Natural killer cell (primary cell): ENCODE results near the gene SLC9A1. TPM values are rescaled to one million over a fixed set of nuclear protein-coding genes. Genes with fewer than 3 reads are reported as not detected.
A peak's percentile ranks its signal among the peaks of the same experiment; 100 is the strongest.

Source experiments
- ATAC-seq, 3 donors: fragments of 150-1000 bp in 2 of 3; fragments of 200-7000 bp in 1 of 3; cut with Tn5 transposase; 1 replicate in 1 of 3; 2 replicates in 2 of 3; pipeline ENCODE4 v1.10.0; 2021; ENCODE audit warnings: mild to moderate bottlenecking in 2 of 3, moderate library complexity in 2 of 3
- DNase-seq, 2 donors: peaks; one replicate each; pipeline versions ENCODE4 v3.0.0 to v3.0.0-alpha.2; 2013 to 2021; ENCODE audit warnings: mixed read lengths in 1 of 2
- H3K27ac ChIP-seq: one replicate; pipeline ENCODE4 v1.5.1; 2013; ENCODE audit warnings: mild to moderate bottlenecking, low read length
- H3K27me3 ChIP-seq: one replicate; pipeline ENCODE4 v1.6.1; 2013; ENCODE audit warnings: low read length; ENCODE audit not compliant: control insufficient read depth, insufficient read depth
- H3K36me3 ChIP-seq: one replicate; pipeline ENCODE4 v1.6.1; 2013; ENCODE audit warnings: low read length; ENCODE audit not compliant: control insufficient read depth, insufficient read depth
- H3K4me1 ChIP-seq: one replicate; pipeline ENCODE4 v1.6.1; 2013; ENCODE audit warnings: low read length; ENCODE audit not compliant: control insufficient read depth, insufficient read depth
- H3K4me3 ChIP-seq: one replicate; pipeline ENCODE4 v1.5.1; 2013; ENCODE audit warnings: low read length
- H3K9me3 ChIP-seq: one replicate; pipeline ENCODE4 v1.6.1; 2013; ENCODE audit warnings: low read length; ENCODE audit not compliant: control insufficient read depth, insufficient read depth
- H3K27ac Mint-ChIP-seq, 2 donors: one replicate each; pipeline ENCODE4 v1.8.0; 2022; ENCODE audit warnings: mild to moderate bottlenecking in 2 of 2, mixed read lengths in 2 of 2, moderate library complexity in 1 of 2
- H3K27me3 Mint-ChIP-seq, 2 donors: one replicate each; pipeline ENCODE4 v1.8.0; 2022; ENCODE audit warnings: low read depth in 2 of 2, mixed read lengths in 2 of 2
- H3K36me3 Mint-ChIP-seq: one replicate; pipeline ENCODE4 v1.8.0; 2022; ENCODE audit warnings: mixed read lengths
- H3K4me1 Mint-ChIP-seq, 2 donors: one replicate each; pipeline ENCODE4 v1.8.0; 2022; ENCODE audit warnings: mixed read lengths in 2 of 2
- H3K4me3 Mint-ChIP-seq: one replicate; pipeline ENCODE4 v1.8.0; 2022; ENCODE audit warnings: mild to moderate bottlenecking, moderate library complexity, mixed read lengths
- H3K9me3 Mint-ChIP-seq, 2 donors: one replicate each; pipeline ENCODE4 v1.8.0; 2022; ENCODE audit warnings: mixed read lengths in 2 of 2
- WGBS: methylation state at CpG from one replicate; pipeline ENCODE4 v1.1.7; 2013; ENCODE audit warnings: missing lambda C conversion rate; ENCODE audit not compliant: insufficient coverage; 5-methylcytosine and 5-hydroxymethylcytosine counted together
- intact Hi-C: fragments of 100-400 bp; cut with micrococcal nuclease; formaldehyde crosslinking; loops from one replicate; pipeline ENCODE4 v1.14.2; 2022
- total RNA-seq, 4 donors: library from RNA; stranded (reverse); fragments of 120-200 nt in 1 of 4; gene quantifications; one replicate each; pipeline versions ENCODE4 v1.2.3 to v1.2.4, GENCODE V29; 2013 to 2022
- TF ChIP-seq, protein P1 (sequence below): fragments of 200-600 bp; IDR thresholded peaks from one replicate; pipeline ENCODE4 v1.8.0; 2022; ENCODE audit warnings: antibody characterized with exemption

The SLC9A1 gene
- total RNA-seq, 3 donors from 2014 or later (not counting 1 experiment from before 2014, with no cell fraction given): 26.5 to 37.4 (median 29.4) TPM

DNA sequence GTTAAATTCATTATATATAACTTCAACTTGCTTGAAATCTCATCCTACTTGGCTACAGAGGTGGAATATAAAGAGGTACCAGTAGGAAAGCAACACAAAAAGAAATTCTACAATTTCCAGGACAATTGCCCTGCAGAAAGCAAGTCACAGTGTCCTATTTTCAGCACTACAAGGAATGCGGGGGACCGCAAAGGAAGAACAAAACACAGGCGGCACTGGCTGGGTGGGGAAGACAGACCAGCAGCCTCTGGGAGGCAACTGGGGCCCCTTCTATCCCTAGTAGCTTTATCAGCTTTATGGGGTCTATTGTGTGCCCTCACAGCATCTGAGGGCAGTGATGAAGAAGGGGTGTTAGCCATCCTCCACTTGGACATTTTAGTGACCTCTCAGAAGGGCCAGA is 30.5 kb downstream of the SLC9A1 start:
- intact Hi-C loops: no loop called here
- no peak overlapping the region for H3K4me3 Mint-ChIP-seq
- peaks cover 2 to 15% of the 10 kb centered on the region in 2 donors for H3K4me1 Mint-ChIP-seq
- no peaks in the 10 kb centered on the region for H3K9me3 ChIP-seq
- H3K9me3 Mint-ChIP-seq: no peaks in the 10 kb centered on the region
- H3K4me1 ChIP-seq: no peaks in the 10 kb centered on the region
- H3K27me3 ChIP-seq: no peaks in the 10 kb centered on the region
- no peak overlapping the region for H3K27ac ChIP-seq
- DNase-seq (no peak), ATAC-seq (no peak)
- no peak overlapping the region for H3K4me3 ChIP-seq
- H3K36me3 ChIP-seq: no peaks in the 10 kb centered on the region
- TF ChIP-seq, protein P1, sequence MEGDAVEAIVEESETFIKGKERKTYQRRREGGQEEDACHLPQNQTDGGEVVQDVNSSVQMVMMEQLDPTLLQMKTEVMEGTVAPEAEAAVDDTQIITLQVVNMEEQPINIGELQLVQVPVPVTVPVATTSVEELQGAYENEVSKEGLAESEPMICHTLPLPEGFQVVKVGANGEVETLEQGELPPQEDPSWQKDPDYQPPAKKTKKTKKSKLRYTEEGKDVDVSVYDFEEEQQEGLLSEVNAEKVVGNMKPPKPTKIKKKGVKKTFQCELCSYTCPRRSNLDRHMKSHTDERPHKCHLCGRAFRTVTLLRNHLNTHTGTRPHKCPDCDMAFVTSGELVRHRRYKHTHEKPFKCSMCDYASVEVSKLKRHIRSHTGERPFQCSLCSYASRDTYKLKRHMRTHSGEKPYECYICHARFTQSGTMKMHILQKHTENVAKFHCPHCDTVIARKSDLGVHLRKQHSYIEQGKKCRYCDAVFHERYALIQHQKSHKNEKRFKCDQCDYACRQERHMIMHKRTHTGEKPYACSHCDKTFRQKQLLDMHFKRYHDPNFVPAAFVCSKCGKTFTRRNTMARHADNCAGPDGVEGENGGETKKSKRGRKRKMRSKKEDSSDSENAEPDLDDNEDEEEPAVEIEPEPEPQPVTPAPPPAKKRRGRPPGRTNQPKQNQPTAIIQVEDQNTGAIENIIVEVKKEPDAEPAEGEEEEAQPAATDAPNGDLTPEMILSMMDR: no peak
- no peaks in the 10 kb centered on the region for H3K27me3 Mint-ChIP-seq
- no peaks in the 10 kb centered on the region for H3K36me3 Mint-ChIP-seq
- H3K27ac Mint-ChIP-seq: peak overlapping the region in 1 of 2 donors; percentile 20
- 95% methylated on average over 3 of the region's 3 CpGs for WGBS

DNA sequence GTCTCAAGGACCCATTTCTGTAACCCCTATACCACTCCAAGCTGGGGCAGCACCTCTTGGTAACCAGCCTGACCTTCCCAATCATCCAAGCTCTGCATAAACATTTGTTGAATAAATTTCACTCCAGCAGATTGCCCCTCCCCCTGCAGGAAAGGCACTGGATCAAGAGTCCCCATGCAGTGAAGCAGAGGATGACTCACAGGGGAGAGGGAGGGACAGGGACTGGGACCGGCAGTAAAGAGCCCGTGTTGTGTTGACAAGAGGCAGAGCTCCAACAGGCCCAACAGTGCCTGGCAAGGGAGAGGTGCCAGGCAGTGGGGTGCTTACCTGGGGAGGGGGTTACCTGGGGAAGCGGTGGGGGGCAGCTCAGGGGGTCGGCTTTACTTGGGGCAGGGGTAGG is 32.3 kb downstream of the SLC9A1 start:
- Histone ChIP-seq H3K36me3 (no peaks in the 10 kb centered on the region), H3K4me1 (no peaks in the 10 kb centered on the region), H3K27ac (no peak overlapping the region), H3K4me3 (no peak overlapping the region), H3K9me3 (no peaks in the 10 kb centered on the region), H3K27me3 (no peaks in the 10 kb centered on the region)
- Mint-ChIP-seq H3K27ac (peak overlapping the region in 1 of 2 donors; percentile 47), H3K36me3 (no peaks in the 10 kb centered on the region), H3K27me3 (no peaks in the 10 kb centered on the region), H3K4me1 (peaks cover 5 to 17% of the 10 kb centered on the region in 2 donors), H3K4me3 (no peak overlapping the region), H3K9me3 (no peaks in the 10 kb centered on the region)
- WGBS: 96% methylated on average over 4 of the region's 4 CpGs
- no peak for ATAC-seq
- TF ChIP-seq, protein P1: no peak
- DNase-seq: no peak
- intact Hi-C loops: no loop called here

DNA sequence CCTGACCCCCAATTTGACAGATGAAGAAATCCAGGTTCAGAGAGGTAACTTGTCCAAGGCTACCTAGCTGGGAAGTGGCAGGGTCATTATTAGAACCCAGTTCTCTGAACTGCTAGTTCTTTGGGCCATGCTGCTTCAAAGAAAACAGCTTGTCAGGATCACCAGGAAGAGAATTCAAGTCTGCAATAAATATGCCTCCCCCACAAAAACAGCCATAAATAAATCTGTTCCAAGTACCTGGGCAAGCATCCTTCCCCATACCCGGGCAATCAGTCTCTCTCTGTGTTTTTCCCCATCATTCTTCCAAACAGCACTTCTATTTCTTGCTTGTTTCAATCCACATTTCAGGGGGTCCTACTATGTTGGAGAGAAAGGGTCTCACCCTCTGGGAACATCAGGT is 34.1 kb downstream of the SLC9A1 start:
- Mint-ChIP-seq H3K27me3 (no peaks in the 10 kb centered on the region), H3K4me1 (peaks cover 5 to 16% of the 10 kb centered on the region in 2 donors), H3K4me3 (no peak overlapping the region), H3K27ac (peak overlapping the region in 1 of 2 donors; percentile 18), H3K9me3 (no peaks in the 10 kb centered on the region), H3K36me3 (no peaks in the 10 kb centered on the region)
- TF ChIP-seq, protein P1: no peak
- Histone ChIP-seq H3K27me3 (no peaks in the 10 kb centered on the region), H3K36me3 (no peaks in the 10 kb centered on the region), H3K4me3 (no peak overlapping the region), H3K4me1 (peaks cover 5% of the 10 kb centered on the region), H3K27ac (no peak overlapping the region), H3K9me3 (no peaks in the 10 kb centered on the region)
- no peak for ATAC-seq
- intact Hi-C loops: no loop called here
- no peak for DNase-seq
- WGBS: 86% methylated on average over 1 of the region's 1 CpG

DNA sequence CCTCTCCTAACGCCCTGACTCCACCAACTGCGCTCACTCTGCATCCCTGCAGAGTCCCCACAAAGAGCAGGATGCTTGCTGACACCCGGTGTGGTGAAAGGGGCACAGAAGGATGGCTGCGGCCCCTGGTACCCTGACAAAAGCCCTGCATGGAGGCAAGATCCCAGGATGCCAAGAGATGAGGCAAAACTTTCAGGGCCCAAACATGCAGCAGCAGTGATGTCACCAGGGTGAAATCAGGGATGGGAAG is 36.6 kb downstream of the SLC9A1 start:
- 92% methylated on average over 4 of the region's 4 CpGs for WGBS

More for the DNA sequence above, 36.6 kb downstream of the SLC9A1 start:
- H3K36me3 ChIP-seq: no peaks in the 10 kb centered on the region
- H3K4me3 ChIP-seq: no peak overlapping the region
- no peak overlapping the region for H3K27ac ChIP-seq
- ATAC-seq (no peak), DNase-seq (no peak)
- Mint-ChIP-seq H3K4me3 (no peak overlapping the region), H3K9me3 (no peaks in the 10 kb centered on the region), H3K27me3 (no peaks in the 10 kb centered on the region), H3K27ac (no peak overlapping the region), H3K4me1 (peaks cover 5 to 24% of the 10 kb centered on the region in 2 donors), H3K36me3 (no peaks in the 10 kb centered on the region)
- intact Hi-C loops: no loop called here
- peaks cover 5% of the 10 kb centered on the region for H3K4me1 ChIP-seq
- TF ChIP-seq, protein P1: no peak
- H3K9me3 ChIP-seq: no peaks in the 10 kb centered on the region
- H3K27me3 ChIP-seq: no peaks in the 10 kb centered on the region
